ENCODE measurements around the gene EIF4E2.

EIF4E2 gene, protein sequence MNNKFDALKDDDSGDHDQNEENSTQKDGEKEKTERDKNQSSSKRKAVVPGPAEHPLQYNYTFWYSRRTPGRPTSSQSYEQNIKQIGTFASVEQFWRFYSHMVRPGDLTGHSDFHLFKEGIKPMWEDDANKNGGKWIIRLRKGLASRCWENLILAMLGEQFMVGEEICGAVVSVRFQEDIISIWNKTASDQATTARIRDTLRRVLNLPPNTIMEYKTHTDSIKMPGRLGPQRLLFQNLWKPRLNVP

DNA sequence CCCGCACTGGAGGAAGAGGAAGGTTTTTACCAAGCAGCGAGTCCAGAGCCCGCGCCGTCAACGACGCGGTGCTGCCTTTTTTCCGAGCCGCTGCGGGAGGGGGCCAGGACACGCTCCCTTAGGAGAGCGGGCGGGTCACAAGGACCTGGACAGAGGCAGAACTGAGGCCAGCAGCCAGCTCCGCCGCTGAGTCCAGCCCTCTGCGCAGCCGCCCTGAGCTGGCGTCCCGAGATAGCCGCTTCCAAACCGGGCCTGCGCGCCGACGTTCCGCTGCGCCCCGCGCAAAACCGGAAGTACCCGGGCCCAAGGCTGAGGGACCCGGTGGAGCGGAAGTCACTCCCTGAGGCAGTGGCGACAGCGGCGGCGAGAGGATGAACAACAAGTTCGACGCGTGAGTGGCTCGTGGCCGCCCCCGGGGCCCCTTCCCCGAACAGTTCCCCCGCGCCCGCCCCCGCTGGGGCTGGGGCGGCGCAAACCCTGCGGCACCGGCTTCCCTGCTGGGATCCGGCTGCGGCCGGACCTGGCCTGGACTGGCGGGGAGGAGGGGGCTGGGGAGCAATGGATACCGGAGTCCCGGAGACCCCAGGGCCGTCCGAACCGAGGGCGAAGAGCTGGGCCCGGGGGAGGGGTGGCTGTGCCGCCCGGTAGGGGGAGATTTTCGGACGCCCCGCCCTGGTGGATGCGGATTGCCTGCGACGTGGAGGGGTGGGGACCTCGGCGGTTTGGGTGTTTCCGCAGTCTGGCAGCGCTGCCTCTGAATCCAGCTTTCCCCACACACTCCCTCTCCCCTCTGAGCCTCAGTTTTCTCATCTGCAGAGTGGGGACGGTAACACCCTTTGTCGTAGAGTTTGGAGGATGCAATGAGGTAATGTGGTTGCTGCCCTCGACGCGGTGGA lies at the start of gene EIF4E2, which contains the start of gene TIGD1:
EIF4E2 (plus strand) TSS at position 336 of the 896 bp plus-strand sequence; CDS start at position 372, 36 bp downstream.
TIGD1 (minus strand) TSS at position 204 of the 896 bp plus-strand sequence. CDS start 675 bp downstream, outside the sequence.
- DNase-seq (ENCODE audit: low read depth): peak; percentile 89

DNA sequence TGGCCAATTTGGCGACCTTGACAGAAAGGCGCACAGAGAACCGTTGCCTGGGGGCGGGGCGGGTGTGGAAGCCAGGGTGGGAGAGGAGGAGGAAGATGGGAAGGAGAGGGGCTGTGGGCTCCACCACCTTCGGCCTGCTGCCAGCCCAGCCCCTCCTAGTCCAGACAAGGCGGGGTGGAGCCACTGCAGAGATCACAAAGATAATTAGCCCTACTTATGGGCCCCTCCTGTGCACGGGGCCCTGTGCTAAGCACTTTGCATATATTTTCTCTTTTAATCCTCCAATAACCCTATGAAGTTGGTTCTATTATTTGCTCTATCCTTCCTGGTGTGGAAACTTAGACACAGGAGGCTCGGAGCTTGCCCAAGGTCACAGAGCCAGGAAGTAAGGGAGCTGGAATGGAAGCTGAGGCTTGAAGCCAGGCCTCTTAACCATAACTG lies 49.1 kb upstream of the EIF4E2 start:
- no peak for DNase-seq (ENCODE audit: low read depth)

DNA sequence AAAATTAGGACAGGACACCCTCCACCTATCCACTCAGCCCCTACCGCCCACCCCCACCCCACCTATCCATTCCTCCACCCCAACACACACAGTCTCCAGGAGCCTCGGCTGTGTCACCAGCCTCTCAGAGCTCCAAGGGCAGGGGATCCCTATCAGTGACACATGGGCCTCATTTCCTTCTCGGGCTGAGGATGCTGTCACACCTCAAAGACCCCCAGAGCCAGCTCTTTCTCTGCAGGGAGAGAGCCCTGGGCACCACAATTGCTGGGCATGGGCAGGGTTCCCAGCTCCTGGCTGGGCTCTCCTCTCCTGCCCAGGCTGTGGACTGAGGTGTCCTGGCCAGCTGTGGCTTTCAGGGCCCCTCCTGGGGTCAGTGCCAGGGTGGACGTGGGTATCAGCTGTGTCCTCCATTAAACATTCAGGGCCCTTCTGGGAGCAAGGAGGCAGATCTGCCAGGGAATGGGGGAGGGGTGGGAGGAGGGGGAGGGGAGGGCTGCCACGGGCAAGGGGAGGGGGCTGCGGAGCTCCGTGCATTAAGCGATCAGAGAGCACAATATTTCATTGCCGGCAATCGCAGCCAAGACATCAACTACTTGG lies 48.6 kb upstream of the EIF4E2 start:
- no peak for DNase-seq (ENCODE audit: low read depth)

DNA sequence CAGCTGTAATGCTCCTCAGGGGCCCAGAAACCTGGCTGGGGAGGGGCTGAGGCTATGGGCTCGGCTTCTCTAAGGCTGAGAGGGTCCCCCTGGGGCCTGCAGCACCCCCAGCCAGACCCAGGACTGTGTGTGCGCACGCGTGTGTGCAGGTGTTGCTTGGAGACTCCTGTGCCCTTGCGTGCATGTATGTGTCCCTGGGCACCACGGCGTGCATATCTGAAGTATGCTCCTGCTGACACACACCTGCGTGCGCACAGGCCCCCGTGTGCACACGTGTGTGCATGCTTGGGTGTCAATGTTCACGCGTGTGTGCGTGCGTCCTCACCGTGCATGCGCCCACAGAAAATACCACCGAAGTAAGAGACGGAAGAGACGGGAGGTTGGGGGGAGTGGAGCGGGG lies 48.0 kb upstream of the EIF4E2 start:
- DNase-seq (ENCODE audit: low read depth): no peak

DNA sequence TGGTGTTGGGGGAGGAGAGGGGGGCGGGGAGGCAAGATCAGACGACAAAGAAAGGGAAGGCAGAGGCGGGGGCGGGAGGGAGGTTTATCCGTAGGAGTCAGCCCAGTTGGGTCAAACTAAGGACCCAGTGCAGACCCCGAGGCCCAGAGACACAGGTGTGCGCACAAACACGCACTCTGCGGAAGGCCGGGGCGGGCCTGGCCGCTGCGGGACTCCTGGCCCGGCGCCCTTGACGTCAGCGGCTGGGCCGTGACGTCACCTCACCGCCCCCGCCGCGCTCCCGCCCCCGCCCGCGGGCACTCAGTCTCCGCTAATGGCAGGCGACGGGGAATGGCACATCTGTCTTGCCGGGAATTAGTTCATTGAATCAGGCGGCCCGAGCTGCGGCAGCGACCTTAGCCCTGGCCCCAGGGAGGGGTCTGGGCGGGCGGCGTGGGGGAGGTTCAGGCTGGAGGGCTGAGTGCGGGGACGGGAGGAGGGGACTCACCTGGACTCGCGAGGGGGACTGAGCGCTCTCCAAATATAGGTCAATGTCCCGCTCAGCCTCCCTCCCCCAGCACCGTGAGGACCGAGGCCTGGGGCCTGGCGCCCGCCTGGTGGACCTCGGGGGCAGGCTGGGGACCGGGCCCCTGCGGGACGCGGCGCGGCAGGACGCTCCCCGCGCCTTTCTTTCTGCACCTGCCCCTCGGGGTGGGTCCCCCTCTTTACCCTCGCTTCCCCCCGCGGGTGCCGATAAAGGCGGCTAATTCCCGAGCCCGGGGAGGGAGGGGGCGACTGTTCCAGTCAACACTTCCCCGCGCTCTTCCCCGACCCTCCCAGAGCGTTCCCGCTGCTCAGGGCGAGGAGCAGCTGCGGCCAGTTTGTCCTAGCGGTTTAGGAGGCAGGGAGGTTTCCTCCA lies 47.3 kb upstream of the EIF4E2 start:
- DNase-seq (ENCODE audit: low read depth): peak; percentile 15

DNA sequence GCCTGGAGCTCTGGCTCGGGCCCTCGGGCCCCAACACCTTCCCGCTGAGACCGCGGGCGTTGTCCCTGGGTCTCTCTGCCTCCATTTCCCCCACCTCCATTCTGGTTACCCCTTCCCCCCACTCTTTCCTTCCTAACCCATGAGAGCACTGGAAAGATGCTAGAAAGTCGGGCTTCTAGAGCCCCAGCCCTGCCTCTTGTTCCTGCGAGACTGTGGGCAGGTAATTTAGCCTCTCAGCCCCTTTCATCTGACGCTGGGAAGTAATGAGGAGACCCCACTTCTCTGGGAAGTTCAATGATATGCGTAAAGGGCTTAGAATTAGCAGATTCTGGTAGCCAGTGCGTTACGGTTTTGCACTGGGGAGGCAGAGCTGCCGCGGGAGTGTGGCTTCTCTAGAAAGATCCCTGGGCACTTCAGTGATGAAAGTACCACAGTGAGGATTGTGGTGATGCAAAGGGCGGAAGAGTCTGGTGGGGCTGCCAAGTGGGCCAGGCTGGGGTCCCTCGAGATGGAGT lies 46.6 kb upstream of the EIF4E2 start:
- no peak for DNase-seq (ENCODE audit: low read depth)

DNA sequence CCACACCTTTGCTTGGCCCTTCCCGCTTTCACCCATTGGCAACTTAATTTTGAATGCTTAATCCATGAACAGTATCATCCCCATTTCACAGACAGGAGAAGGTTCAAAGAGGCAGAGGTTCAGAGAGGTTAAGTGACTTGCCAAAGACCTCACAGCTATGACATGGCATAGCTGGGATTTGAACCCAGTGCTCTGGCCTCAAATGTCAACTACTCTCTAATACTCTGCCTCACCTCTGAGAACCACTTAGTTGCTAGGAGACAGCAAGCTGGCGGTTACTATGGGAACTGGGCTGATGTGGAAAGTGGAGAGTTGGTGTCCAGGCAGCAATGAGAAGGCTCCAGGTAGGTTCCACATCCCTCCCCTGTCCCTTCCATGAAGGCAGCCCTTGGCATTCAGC lies 46.1 kb upstream of the EIF4E2 start:
- DNase-seq (ENCODE audit: low read depth): no peak

DNA sequence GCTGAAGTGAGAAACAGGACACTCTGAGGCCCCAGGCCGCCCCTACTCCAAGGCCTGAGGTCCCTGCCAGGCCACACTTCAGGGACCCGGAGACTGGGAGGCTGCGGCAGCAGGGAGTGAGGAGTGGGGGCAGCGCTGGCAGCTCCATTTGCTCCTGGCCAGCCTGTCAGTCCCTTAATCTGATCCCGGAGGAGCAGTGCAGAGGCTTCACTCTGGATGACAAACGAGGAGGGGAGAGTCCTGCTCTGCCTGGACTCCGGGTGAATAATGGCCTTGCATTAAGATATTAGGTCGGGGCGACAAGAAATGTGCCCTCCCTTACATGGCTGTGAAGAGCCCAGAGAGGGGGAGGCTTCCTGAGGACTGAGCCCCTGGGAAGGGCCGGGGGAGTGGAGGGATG lies 44.6 kb upstream of the EIF4E2 start:
- DNase-seq (ENCODE audit: low read depth): no peak

DNA sequence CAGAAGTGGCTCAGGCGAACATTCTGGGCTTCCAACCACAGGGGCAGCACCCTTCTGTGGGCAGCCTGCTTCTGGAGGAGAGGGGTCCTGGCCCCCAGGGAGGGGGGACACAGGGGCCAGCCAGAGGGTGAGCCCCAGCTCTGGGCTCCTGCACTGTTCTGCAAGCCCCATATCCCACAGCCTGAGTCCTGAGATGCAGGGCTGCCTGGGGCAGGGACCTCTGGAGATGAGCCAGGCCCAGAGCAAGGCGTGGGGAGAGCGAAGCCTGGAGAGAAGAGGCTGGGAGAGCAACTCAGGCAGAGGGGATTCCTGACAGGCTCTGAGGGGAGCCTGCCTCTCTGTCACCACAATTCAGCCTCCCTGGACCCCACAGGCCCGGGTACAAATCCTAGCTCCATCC lies 43.8 kb upstream of the EIF4E2 start:
- DNase-seq (ENCODE audit: low read depth): no peak

DNA sequence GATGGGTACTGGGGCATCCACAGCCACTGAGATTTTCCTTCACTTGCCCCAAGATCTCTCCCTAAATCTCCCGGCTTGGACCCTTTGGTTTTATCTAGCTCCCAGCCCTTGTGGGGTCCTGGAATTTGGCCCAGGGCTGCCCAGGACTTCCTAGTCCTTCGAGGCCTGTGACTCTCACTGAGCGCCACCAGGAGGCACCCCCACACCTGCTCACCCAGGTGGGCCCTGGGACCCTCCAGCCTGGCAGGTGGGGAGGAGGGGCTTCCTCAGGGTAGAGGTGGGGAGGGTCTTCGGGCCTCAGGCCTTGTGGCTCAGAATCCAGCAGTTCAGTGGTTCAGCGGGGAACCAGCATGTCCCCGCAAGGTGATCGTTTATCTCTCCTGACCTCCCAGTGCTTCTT lies 42.2 kb upstream of the EIF4E2 start:
- DNase-seq (ENCODE audit: low read depth): no peak

DNA sequence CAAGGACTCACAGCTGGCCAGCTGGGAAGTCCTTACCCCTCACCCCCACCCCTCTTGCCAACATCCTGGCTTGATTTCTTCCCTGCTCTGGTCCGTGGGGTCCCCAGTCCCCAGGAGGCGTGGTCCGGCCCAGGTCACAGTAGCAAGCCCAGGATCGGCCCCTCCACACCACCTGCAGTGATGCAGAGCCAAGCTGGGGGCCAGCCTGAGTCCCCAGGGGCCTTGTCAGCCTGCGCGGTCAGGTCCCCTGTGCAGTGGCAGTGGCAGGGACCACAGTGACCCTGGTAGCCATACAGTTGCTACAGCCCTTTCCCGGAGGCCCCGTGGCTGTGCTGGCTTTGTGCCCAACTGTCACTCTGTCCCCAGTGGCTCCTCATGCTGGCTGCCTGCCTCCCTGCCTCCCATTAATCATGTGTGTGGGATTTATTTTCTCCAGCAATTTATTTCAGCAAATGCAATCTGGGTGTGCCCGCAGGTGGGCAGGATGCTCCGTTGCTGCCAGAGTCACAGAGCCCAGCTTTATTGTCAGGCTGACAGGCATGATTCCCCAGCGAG lies 39.1 kb upstream of the EIF4E2 start:
- DNase-seq (ENCODE audit: low read depth): no peak

DNA sequence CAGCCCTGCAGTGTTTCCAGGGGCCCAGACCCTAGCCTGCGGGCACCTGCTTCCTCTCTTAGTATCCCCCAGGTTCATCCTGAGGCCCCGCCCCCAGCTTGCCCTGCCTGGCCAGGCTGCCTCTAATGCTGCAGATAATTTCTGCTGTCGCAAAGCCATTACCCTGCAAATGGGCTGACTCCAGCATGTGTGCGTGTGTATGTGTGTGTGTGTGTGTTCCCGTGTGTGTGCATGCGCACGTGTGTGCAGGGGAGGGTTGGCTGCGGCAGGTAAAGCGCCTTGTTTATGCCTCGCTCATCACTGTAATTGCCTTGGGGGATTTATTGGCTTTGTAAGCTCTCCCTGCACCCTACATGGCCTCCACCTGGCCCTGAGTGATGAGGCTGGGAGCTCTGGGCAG lies 37.9 kb upstream of the EIF4E2 start:
- no peak for DNase-seq (ENCODE audit: low read depth)

DNA sequence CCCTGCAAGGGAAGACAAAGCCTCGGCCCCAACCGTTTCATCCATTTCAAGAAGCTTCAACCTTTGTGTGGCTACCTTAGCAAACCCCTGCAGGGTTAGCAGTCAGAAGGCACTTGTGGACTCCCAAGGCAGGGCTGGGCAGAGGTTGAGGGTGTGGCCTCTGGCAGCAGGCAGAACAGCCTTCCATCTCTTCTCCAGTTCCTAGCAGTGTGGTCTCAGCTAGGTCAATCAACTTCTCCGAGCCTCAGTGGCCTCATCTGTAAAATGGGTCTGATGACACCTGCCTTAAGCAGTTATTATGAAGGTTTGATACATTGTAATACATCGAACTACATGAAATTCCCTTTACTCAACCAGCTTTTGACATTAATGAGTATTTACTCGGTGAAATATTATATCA lies 37.1 kb upstream of the EIF4E2 start:
- DNase-seq (ENCODE audit: low read depth): no peak

DNA sequence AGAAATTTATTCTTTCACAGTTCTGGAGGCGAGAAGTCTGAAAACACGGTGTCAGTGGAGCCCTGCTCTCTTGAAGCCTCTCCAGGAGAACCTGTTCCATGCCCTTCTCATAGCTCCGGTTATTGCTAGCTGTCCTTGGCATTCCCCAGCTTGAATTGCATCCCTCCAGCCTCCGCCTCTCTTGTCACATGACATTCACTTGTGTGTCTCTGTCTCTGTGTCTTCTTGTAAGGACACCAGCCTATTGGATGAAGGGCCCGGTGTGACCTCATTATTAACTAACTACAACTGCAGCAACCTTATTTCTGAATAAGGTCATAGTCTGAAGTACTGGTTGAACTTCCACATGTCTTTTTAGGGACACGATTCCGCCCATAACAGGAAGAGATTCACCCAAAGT lies 34.9 kb upstream of the EIF4E2 start:
- no peak for DNase-seq (ENCODE audit: low read depth)

DNA sequence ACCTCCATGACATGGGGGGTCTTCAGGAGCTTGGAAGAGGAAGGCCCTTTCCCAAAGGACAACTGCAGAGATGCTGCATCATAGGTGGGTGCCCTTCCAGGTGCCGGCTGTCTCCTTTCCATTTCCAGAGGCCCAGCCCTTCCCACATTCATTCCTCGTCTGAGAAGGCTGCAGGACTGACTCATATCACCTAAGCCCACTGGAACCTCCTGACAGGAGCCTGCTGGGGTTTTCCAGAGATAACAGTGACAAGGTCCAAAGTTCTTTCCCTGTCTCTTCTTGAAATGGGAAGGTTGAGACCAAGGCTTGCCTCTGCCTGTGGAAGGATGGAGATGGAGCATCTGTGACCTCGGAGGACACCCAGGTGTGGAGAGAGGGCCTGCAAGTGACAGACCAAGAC lies 33.9 kb upstream of the EIF4E2 start:
- no peak for DNase-seq (ENCODE audit: low read depth)

DNA sequence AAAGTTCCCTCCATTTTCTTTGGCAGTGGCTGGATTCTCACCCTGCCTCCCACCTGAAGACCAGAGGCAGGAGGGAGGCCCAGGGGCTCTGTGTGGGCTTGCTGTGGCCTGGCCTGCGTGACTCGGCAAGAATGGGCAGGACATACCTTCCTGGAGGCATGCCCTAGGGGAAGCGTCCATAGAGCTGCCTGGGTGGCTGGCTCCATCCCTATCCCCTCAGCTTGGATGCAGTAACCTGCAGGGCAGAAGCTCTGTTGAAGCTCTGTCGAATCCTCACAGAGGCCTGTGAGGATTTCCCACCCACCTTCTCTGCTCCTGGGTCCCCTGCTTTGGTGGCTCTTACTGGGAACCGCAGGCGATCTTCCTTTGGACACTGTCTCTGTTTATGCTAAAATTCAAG lies 31.6 kb upstream of the EIF4E2 start:
- DNase-seq (ENCODE audit: low read depth): no peak

DNA sequence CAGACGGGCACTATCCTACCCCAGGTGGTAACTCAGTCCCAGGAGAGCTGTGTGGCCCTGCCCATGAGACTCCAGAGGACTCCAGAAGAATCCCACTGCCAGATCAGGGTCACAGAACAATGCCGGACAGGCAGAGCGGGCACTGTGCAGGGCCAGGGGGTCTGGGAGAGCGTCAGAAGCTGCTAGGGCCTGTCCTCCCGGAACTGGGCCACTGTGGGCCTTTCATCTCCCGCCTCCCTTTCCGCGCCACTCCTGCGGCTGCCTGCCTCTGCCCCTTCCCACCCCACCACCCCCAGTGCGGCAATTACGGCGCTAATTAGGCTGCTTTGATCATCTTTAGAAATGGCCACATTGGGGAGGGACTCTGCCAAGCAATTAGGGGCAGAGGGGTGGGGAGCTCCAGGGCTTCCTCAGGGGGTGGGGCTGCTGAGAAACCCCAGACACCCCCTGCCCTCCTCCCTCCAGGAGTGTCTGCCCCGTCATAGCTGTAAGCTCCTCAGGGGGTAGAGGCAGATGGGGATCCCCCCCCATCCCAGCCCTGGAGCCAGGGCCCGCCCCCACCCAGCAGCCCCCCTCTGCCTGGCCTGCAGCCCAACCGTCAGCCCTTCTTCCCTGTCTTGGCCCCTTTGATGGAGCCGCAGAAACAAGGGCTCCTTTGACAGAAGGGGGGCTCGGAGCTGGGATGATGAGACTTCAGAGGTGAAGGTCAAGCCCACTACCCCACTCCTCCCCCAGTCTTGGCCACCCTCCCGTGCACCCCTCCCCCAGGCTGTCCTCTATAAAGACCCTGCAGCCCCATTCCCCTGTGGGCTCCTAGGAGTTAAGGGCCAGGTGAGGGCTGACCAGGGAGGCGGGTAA lies 30.7 kb upstream of the EIF4E2 start, which contains the start of gene PRSS56:
PRSS56 (plus strand) TSS at position 808 of the 858 bp plus-strand sequence. CDS start 211 bp downstream, outside the sequence.
- no peak for DNase-seq (ENCODE audit: low read depth)

DNA sequence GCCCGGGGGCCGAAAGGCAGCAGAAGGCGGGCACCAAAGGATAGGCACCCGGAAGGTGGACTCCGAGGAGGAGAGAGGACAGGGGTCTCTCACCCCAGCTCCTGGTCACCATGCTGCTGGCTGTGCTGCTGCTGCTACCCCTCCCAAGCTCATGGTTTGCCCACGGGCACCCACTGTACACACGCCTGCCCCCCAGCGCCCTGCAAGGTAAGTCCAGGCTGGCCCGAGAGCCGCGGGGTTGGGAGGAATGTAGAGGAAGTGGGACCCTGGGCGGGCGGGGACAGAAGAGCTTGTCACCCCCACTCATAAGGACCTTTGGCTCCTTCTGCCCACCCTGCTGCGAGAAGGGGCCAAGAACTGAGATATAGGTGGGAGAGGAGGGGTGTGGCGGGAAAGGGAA lies 30.0 kb upstream of the EIF4E2 start:
- no peak for DNase-seq (ENCODE audit: low read depth)

DNA sequence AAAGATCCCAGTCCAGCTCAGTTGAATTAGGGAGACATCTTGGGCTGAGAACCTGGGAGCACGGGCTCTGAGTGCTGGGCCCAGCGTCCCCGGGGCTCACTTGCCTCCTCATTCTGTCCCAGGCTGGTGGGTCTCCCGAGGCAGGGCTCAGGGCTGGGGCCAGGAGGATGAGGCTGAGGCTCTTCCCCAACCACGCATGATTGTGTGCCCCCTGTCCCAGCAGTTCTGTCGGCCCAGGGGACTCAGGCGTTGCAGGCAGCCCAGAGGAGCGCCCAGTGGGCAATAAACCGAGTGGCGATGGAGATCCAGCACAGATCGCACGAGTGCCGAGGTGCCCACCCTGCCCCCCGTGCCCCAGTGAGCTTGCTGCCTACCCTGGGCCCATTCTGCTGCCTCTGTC lies 29.4 kb upstream of the EIF4E2 start:
- DNase-seq (ENCODE audit: low read depth): no peak

DNA sequence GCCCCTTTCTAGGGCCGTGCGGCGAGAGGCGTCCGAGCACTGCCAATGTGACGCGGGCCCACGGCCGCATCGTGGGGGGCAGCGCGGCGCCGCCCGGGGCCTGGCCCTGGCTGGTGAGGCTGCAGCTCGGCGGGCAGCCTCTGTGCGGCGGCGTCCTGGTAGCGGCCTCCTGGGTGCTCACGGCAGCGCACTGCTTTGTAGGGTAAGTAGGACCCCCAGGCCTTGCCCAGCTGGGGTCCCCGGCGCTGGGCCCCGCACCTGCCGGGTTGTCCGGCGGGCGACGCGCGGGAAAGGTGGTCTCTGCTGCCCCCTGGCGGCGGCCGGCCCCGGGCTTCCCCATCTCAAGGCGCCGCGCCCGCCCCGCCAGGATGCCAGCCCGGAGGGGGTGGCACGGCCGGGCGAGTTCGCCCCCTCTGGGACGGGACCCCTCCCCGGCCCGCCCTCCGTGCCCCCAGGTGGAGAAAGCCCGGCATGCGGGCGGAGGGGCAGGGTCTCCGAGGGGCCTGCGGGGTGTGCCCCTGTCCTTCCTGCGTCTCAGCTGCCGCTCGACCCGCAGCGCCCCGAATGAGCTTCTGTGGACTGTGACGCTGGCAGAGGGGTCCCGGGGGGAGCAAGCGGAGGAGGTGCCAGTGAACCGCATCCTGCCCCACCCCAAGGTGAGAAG lies 28.4 kb upstream of the EIF4E2 start:
- DNase-seq (ENCODE audit: low read depth): peak; percentile 54
